Activated T-cell treated with anti-CD3 and anti-CD28 coated beads, Interleukin-2, amount 50 U/mL, for 24 hours (primary cell): ENCODE measurements around the gene RPH3AL.

Source experiments
- DNase-seq: peaks from one replicate; pipeline ENCODE4 v3.0.0-alpha.2; 2020
- H3K27ac Mint-ChIP-seq: 2 replicates; pipeline ENCODE4 v1.8.0; 2020; ENCODE audit warnings: mild to moderate bottlenecking, mixed read lengths
- H3K27me3 Mint-ChIP-seq: 2 replicates; pipeline ENCODE4 v1.8.0; 2020; ENCODE audit warnings: mixed read lengths
- H3K36me3 Mint-ChIP-seq: 2 replicates; pipeline ENCODE4 v1.8.0; 2020; ENCODE audit warnings: low read depth, mixed read lengths
- H3K4me1 Mint-ChIP-seq: 2 replicates; pipeline ENCODE4 v1.8.0; 2020; ENCODE audit warnings: low read depth, mixed read lengths
- H3K4me3 Mint-ChIP-seq: 2 replicates; pipeline ENCODE4 v1.8.0; 2020; ENCODE audit warnings: mild to moderate bottlenecking, moderate library complexity, mixed read lengths
- H3K9me3 Mint-ChIP-seq: 2 replicates; pipeline ENCODE4 v1.8.0; 2020; ENCODE audit warnings: mixed read lengths

Gene RPH3AL

DNA sequence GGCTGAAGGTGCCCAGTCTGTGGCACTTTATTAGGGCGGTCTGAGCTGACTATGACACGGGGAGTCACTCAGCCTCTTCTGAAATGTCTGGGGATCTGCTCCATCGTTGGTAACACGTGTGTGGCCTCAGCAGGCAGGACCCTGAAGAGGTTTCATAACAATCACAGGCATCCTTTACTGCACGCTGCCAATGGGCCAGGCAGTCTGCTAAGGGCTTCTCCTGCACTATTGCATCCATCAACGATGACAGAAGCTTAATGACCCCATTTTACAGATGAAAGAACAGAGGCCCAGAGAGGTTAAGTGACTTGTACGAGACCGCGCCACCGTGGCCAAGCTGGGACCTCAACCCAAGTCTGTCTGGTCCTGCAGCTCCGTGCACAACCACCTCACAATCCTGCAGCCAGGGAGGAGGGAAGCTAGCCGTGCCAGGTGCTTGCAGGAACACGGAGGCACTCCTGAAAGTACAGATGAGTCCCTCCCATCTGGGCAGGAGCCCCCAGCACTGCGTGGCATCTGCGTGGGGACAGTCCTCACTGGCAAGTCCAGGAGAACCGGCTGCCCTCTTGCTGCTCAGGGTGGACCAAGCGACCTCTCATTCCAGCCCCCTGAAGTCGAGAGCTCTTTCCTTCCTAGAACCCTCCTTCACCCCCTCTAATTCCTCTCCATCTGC, 40.0 kb downstream of the RPH3AL start:
- H3K9me3 Mint-ChIP-seq, result no peaks in the 10 kb centered on the region
- no peak for DNase-seq
- H3K4me1 Mint-ChIP-seq, result no peaks in the 10 kb centered on the region
- no peaks in the 10 kb centered on the region for H3K36me3 Mint-ChIP-seq
- H3K4me3 Mint-ChIP-seq, result no peak overlapping the region
- no peak overlapping the region for H3K27ac Mint-ChIP-seq
- H3K27me3 Mint-ChIP-seq, result no peaks in the 10 kb centered on the region

DNA sequence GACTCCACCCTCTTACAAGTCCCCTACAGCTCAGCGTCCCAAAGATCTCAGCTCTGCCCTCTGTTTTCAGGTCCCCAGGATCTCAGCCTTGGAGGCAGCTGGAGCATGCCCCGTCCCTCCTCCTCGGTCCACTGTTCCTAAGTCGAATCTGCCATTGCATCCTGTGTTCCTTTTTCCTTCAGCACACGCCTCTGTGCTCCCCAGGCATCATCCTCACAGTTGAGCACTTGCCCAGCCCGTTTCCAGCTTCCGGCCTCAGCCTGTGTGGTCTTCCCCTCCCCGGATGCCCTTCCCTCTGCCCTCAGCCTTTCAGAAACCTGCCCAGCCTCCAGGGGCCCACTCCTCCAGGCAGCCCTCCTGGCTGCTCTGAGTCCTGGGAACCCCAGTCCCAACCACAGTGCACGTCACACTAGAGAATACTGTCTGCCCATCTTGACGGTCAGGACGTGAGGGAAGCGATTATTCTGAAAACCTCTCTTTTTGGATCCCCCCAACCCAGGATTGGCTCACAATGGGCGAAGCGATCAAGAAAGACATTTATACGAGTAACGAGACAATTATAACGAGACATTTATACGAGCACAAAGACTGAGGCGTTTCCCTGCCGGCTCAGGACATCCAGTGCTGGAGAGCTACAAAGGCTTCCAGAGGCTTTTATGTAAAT, 41.4 kb downstream of the RPH3AL start:
- Mint-ChIP-seq H3K36me3 (no peaks in the 10 kb centered on the region), H3K4me3 (no peak overlapping the region), H3K4me1 (no peaks in the 10 kb centered on the region), H3K27me3 (no peaks in the 10 kb centered on the region), H3K27ac (no peak overlapping the region), H3K9me3 (no peaks in the 10 kb centered on the region)
- no peak for DNase-seq

DNA sequence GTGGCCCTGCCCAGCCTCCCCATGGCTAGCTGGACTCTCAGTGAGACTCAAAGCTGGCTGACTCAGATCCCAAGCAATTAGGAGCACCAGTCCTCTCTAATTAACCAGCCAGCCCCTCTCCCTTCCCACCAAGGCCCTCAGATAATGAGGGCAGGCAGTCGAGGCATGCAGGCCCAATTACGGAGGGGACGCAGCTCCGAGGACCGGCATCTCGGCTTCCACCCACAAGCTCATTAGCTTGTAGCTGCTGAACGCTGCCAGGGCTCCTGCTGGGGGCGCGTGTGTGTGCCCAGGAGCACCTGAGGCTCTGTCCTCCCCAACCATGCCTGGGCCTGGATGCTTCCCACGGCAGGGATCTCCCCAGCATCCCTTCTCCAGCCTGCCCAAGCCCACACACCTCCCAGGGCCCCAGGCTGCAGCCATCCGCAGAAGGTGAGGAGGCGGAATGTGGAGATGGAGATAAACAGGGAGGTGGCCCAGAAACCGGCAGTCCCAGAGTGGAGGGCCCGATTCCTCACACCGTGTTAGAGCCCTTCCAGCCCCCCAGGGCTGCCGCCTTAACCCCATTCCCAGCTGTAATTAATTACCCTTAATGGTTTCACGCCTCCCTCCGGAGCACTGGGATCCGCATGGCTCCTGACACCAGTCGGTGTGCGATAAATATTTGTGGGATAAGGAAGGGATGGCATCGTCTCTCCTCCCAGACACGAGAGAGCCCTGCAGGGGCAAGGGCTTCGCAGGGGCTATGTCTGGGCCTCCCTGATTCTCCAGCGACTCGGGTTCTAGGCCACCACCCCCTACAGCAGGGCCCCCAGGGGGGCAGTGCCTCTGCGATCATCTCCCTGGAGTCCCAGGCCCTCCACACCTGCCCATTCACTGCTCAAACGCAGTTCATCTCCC, 42.2 kb downstream of the RPH3AL start:
- H3K9me3 Mint-ChIP-seq, result no peaks in the 10 kb centered on the region
- H3K27me3 Mint-ChIP-seq, result no peaks in the 10 kb centered on the region
- H3K4me1 Mint-ChIP-seq, result no peaks in the 10 kb centered on the region
- H3K36me3 Mint-ChIP-seq, result no peaks in the 10 kb centered on the region
- no peak for DNase-seq
- H3K4me3 Mint-ChIP-seq, result no peak overlapping the region
- H3K27ac Mint-ChIP-seq, result no peak overlapping the region

DNA sequence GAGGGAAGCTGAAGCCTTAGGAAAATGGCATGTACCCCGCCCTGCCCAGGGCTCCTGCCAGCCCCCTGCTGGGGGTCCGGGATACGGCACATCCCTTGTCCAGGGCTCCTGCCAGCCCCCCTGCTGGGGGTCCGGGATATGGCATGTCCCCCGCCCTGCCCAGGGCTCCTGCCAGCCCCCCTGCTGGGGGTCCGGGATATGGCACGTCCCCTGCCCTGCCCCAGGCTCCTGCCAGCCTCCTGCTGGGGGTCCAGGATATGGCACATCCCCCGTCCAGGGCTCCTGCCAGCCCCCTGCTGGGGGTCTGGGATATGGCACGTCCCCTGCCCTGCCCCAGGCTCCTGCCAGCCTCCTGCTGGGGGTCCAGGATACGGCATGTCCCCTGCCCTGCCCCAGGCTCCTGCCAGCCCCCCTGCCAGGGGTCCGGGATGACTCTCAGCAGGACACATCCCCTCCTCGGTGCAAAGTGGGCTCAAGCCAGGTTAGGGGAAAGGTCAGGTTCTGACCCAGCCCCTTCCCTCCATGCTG, 43.2 kb downstream of the RPH3AL start:
- no peak overlapping the region for H3K4me3 Mint-ChIP-seq
- DNase-seq, result peak; percentile 37
- no peaks in the 10 kb centered on the region for H3K9me3 Mint-ChIP-seq
- no peaks in the 10 kb centered on the region for H3K27me3 Mint-ChIP-seq
- H3K4me1 Mint-ChIP-seq, result no peaks in the 10 kb centered on the region
- H3K36me3 Mint-ChIP-seq, result no peaks in the 10 kb centered on the region
- H3K27ac Mint-ChIP-seq, result no peak overlapping the region

DNA sequence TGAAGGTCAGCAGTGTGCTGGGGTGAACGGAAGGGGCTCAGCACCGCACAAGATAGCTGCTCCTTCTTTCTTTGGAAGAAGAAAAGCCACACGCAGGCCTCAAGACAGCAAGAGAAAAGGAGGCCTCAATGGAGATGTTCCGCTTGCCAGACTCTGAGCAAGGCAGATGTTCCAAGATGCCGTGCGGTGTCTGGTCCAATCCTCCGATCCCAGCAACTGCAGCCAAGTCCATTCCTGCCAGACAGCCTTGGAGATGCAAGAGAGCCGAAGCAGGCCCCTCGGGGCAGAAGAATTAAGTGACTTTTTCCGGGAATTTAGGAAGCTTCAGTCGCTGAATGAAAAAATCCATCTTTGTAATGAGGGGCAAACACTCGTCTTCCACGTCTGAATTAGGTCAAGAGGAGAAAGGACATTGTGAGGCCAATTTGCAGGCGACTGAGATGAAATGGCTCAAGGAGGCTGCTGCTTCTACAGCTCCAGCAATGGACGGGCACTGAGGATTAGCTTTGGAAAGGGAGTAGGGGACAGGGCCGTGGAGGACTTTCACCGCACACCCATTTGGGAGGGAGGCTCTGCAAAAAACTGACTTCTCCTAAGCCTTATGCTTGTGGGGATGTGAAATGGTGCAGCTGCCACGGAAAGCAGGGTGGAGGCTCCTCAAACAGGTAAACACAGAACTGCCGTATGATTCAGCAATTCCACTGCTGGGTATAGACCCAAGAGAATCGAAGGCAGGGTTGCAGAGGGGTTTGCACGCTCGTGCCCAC, 44.7 kb downstream of the RPH3AL start:
- Mint-ChIP-seq H3K4me3 (no peak overlapping the region), H3K4me1 (no peaks in the 10 kb centered on the region), H3K9me3 (no peaks in the 10 kb centered on the region), H3K27ac (no peak overlapping the region), H3K36me3 (no peaks in the 10 kb centered on the region), H3K27me3 (no peaks in the 10 kb centered on the region)
- no peak for DNase-seq

DNA sequence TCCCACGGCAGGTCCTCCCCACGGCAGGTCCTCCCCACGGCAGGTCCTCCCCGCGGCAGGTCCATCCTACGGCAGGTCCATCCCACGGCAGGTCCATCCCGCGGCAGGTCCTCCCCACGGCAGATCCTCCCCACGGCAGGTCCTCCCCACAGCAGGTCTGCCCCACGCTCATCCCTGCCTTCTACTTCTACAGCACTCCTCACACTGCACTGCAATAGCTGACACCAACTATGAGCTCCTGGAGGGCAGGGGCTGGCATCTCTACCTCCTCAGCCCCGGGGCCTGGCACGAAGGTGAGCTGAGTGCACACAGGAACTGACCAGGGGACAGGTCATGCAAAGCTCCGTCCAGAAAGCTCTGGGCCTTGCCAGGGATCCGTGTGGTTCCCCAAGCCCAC, 45.3 kb downstream of the RPH3AL start:
- Mint-ChIP-seq H3K36me3 (no peaks in the 10 kb centered on the region), H3K27me3 (no peaks in the 10 kb centered on the region), H3K4me3 (no peak overlapping the region), H3K9me3 (no peaks in the 10 kb centered on the region), H3K4me1 (no peaks in the 10 kb centered on the region), H3K27ac (no peak overlapping the region)
- DNase-seq, result no peak

DNA sequence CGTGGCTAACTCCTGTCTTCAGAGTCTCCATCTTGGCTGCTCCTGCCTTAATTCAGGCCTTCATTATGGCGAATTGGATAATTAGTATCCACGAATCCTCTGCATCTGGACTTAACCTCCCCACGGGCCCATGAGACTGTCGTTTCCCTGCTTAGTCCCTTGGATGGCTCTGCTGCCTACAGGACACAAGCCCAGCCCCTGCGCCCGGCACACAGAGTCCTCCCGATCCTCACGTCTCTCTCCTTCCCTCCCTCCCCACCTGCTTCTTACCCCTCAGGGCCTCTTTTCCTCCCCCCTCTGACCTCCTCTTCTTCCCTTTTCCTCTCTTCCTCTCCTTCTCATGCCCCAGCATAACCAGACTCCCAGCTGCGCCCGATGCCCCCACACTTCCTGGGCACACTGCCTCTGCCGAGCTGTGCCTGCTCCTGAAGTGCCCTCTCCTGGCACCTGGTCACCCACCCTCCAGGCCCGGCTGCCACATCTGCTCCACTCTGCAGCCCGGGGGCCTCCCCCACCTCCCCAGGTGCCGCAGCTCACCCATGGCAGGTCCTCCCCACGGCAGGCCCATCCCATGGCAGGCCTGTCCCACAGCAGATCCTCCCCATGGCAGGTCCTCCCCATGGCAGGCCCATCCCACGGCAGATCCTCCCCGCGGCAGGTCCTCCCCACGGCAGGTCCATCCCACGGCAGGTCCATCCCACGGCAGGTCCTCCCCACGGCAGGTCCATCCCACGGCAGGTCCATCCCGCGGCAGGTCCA, 45.9 kb downstream of the RPH3AL start:
- no peaks in the 10 kb centered on the region for H3K36me3 Mint-ChIP-seq
- DNase-seq, result no peak
- H3K27me3 Mint-ChIP-seq, result no peaks in the 10 kb centered on the region
- no peaks in the 10 kb centered on the region for H3K9me3 Mint-ChIP-seq
- H3K27ac Mint-ChIP-seq, result no peak overlapping the region
- H3K4me1 Mint-ChIP-seq, result no peaks in the 10 kb centered on the region
- H3K4me3 Mint-ChIP-seq, result no peak overlapping the region

DNA sequence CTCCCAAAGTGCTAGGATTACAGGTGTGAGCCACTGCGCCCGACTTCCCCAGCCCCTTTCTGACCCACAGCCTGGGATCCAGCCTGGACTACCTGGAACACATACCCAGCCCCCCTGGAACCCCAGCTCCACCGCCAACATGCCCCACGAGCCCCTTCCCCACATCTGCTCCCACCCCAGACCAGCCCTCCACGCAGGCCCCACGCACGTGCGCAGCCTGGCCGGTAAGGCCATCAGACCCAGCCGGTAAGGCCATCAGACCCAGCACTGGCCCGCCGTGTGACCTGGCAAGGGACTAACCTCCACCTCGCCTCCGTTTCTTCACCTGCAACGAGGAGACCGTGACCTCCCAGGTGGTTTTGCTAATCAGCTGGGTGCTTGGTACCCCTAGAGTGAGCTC, 46.5 kb downstream of the RPH3AL start:
- Mint-ChIP-seq H3K4me3 (no peak overlapping the region), H3K9me3 (no peaks in the 10 kb centered on the region), H3K36me3 (no peaks in the 10 kb centered on the region), H3K4me1 (no peaks in the 10 kb centered on the region), H3K27ac (no peak overlapping the region), H3K27me3 (no peaks in the 10 kb centered on the region)
- DNase-seq, result no peak

DNA sequence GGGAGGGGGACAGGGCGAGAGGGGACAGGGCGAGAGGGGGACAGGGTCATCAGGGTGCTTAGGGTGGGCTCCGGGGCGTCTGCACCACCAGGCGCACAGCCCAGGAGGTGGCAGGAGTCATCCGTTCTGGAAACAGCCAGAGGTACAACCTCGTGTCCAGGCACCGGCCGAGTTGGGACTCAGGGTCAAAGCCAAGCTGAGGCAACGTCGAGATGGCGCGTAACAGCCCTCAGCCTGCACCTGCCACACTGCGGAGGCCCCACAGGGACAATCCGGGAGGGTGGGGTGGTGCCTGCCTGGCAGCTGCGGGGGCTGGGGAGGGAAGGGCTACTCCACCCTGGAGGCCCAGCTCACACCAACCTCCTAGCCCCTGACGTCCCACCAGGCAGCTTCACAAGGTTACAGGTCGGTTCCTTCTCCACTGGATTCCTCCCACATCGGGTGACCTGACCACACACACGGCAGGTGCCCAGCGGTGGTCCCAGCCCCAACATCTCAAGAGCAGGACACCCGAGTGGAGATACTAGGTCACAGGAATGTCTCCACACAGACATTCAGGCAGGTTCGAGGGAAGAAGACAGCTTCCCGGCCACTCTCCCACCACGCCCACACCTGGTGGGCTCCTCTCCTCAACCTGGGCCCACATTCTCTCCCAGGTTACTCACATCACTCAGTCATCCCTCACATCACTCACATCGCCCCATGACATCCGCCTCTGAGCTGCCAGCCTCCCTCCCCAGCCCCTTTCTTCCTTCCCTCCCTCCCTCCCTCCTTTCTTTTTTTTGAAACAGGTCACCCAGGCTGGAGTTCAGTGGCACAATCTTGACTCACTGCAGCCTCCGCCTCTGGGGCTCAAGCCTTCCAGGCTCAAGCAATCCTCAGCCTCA, 47.3 kb downstream of the RPH3AL start:
- Mint-ChIP-seq H3K4me1 (no peaks in the 10 kb centered on the region), H3K27ac (no peak overlapping the region), H3K36me3 (no peaks in the 10 kb centered on the region), H3K4me3 (no peak overlapping the region), H3K27me3 (no peaks in the 10 kb centered on the region), H3K9me3 (no peaks in the 10 kb centered on the region)
- no peak for DNase-seq

DNA sequence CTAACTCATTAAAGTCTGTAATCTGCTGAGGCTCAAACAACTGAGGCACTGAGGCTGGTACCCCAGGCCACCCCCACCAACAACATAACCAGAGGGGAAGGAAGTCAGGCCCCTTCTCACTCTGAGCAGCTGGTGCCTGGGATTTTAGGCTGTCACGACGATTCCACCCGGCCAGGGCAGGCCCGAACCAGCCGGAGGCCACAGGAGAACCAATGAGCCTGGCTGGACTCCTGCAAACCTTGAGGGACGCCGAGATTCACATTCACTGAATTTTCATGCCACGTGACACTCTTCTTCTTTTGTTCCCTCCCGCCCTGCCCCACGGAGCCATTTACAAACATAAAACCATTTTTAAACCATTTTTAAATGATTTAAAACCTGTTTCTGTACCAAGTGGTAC, 48.1 kb downstream of the RPH3AL start:
- Mint-ChIP-seq H3K4me3 (no peak overlapping the region), H3K27ac (no peak overlapping the region), H3K9me3 (no peaks in the 10 kb centered on the region), H3K36me3 (no peaks in the 10 kb centered on the region), H3K27me3 (no peaks in the 10 kb centered on the region), H3K4me1 (no peaks in the 10 kb centered on the region)
- no peak for DNase-seq

DNA sequence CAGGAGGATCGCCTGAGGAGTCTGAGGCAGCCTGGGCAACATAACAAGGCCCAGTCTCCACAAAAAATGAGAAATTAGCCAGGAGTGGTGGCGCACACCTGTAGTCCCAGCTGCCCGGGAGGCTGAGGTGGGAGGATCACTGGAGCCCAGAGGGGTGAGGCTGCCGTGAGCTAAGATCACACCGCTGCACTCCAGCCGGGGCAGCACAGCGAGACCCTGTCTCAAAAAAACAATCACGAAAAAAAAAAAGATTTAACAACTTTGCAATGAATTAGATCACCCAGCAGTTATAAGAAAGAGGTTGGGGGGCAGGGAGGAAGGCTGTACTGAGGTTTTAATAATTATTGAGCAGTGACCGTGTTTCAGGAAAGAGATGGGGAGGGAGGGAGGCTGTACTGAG, 49.4 kb downstream of the RPH3AL start:
- no peak for DNase-seq
- H3K27me3 Mint-ChIP-seq, result no peaks in the 10 kb centered on the region
- no peaks in the 10 kb centered on the region for H3K36me3 Mint-ChIP-seq
- no peak overlapping the region for H3K27ac Mint-ChIP-seq
- H3K4me1 Mint-ChIP-seq, result no peaks in the 10 kb centered on the region
- H3K4me3 Mint-ChIP-seq, result no peak overlapping the region
- H3K9me3 Mint-ChIP-seq, result no peaks in the 10 kb centered on the region

DNA sequence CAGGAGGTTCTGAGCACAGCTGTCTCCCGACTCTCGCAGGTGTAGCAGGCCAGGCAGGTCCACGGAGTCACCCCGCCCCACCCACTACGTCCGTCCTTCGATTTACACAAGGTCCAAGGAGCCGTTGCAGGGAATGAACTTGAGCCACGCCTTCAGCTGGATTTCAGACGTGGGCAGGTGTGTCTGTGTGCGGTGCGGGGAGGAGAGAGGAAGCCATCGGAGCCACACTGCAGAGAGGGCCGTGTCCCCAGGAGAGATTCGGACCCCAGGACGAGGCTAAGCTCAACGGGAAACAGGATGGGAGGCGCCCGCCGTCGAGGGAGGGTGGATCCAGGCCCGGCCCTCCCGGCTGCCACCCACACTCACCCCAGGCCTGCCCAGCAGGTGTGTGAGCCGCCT, 50.3 kb downstream of the RPH3AL start:
- no peaks in the 10 kb centered on the region for H3K9me3 Mint-ChIP-seq

DNA sequence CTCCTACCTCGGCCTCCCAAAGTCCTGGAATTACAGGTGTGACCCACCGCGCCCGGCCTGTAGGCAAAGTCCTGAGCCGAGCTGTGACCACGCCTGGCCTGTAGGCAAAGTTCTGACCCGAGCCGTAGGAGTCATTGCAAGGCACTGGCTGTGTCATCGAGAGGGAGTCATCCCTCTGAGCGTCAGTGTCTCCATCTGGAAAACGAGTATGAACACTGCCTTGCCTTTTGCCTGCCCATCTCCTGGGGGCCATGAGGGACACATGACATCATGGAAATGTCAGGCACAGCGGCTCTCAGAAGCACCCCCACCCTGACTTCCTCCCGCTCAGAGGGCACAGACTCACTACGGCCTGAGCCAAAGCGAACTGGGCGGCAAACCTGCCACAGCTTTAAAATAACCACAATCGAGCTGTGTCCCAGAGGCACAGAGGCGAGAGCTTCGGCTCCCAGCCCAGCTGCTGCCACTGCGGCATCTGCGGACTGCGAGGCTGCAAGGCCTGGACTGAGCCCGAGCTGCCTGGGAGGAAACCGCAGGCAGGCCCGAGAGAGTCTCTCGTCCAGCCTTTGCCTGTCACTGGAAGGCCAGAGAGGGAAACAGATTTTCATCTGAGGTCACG, 50.8 kb downstream of the RPH3AL start:
- Mint-ChIP-seq H3K4me1 (no peaks in the 10 kb centered on the region), H3K9me3 (no peaks in the 10 kb centered on the region), H3K27ac (no peak overlapping the region), H3K27me3 (no peaks in the 10 kb centered on the region), H3K4me3 (no peak overlapping the region), H3K36me3 (no peaks in the 10 kb centered on the region)
- DNase-seq, result no peak

More for the DNA sequence above, 50.3 kb downstream of the RPH3AL start:
- no peak overlapping the region for H3K27ac Mint-ChIP-seq
- no peaks in the 10 kb centered on the region for H3K36me3 Mint-ChIP-seq
- H3K27me3 Mint-ChIP-seq, result no peaks in the 10 kb centered on the region
- DNase-seq, result no peak
- H3K4me1 Mint-ChIP-seq, result no peaks in the 10 kb centered on the region
- H3K4me3 Mint-ChIP-seq, result no peak overlapping the region
